ENCODE data around the gene ALX3. TPM values are rescaled to one million over a fixed set of nuclear protein-coding genes. Genes with fewer than 3 reads are reported as not detected.

The ALX3 gene
- polyA plus RNA-seq, 3 donors, result not detected

DNA sequence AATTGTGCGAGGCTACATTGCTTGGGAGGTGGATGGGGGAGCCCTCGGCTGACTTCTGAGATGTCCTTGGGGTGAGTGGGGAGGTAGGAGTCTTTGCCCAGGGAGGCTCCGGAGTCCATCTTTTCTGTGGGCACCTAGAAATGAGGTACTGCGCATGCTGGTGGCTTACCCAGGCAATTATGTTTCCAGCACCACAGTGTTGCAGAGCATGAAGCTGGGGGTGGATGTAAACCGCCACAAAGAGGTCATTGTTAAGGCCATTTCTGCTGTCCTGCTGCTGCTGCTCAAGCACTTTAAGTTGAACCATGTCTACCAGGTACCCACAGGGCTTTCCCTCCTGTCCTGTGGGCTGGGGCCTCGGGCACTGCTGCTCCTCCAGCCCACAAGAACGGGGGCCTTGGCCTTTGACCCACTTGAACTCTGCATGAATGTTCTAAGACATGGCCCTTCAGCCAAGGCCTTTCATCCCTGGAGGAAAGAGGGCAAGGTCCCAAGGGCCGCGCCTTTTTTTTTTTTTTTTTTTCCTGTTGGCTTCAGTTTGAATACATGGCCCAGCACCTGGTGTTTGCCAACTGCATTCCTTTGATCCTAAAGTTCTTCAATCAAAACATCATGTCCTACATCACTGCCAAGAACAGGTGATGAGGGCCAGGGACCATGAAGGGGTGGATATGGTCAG lies 21.4 kb downstream of the ALX3 start:
- Mint-ChIP-seq H3K4me3 (no peak overlapping the region), H3K27ac (no peak overlapping the region), H3K4me1 (no peaks in the 10 kb centered on the region), H3K9me3 (no peaks in the 10 kb centered on the region), H3K27me3 (ENCODE audit: low read depth in 3 of 3) (no peaks in the 10 kb centered on the region), H3K36me3 (peaks cover 94 to 98% of the 10 kb centered on the region in 2 donors)
- Histone ChIP-seq H3K9ac (ENCODE audit: insufficient read depth, low read length, poor library complexity, severe bottlenecking) (no peak overlapping the region), H3K4me3 (replicated peaks in 1 of 3; ENCODE audit: low read depth in 2 of 3, low read length in 3 of 3) (no peak overlapping the region), H3K9me3 (replicated peaks in 1 of 2; ENCODE audit: control insufficient read depth in 1 of 2, insufficient read depth in 1 of 2, low read length in 2 of 2) (no peaks in the 10 kb centered on the region), H2AFZ (ENCODE audit: insufficient read depth, low read depth, low read length, poor library complexity, severe bottlenecking) (no peak overlapping the region), H3K4me2 (replicated peaks; ENCODE audit: extremely low read depth, low read length, poor library complexity, severe bottlenecking) (no peak overlapping the region), H3K36me3 (replicated peaks in 1 of 2; ENCODE audit: control insufficient read depth in 1 of 2, insufficient read depth in 2 of 2, low read length in 2 of 2) (peaks cover 99 to 100% of the 10 kb centered on the region in 2 donors), H3K27ac (ENCODE audit: low read depth in 1 of 2, low read length in 2 of 2) (no peak overlapping the region), H3K27me3 (ENCODE audit: control insufficient read depth in 2 of 2, insufficient read depth in 2 of 2, low read length in 2 of 2) (no peaks in the 10 kb centered on the region), H3K4me1 (ENCODE audit: control insufficient read depth in 1 of 2, insufficient read depth in 2 of 2, low read length in 2 of 2) (no peaks in the 10 kb centered on the region), H3K79me2 (ENCODE audit: insufficient read depth, low read length) (no peaks in the 10 kb centered on the region), H4K20me1 (ENCODE audit: insufficient read depth, low read length) (peaks cover 7% of the 10 kb centered on the region)
- WGBS (ENCODE audit: insufficient coverage), result 98% methylated on average over 5 of the region's 9 CpGs
- TF ChIP-seq, protein P1, sequence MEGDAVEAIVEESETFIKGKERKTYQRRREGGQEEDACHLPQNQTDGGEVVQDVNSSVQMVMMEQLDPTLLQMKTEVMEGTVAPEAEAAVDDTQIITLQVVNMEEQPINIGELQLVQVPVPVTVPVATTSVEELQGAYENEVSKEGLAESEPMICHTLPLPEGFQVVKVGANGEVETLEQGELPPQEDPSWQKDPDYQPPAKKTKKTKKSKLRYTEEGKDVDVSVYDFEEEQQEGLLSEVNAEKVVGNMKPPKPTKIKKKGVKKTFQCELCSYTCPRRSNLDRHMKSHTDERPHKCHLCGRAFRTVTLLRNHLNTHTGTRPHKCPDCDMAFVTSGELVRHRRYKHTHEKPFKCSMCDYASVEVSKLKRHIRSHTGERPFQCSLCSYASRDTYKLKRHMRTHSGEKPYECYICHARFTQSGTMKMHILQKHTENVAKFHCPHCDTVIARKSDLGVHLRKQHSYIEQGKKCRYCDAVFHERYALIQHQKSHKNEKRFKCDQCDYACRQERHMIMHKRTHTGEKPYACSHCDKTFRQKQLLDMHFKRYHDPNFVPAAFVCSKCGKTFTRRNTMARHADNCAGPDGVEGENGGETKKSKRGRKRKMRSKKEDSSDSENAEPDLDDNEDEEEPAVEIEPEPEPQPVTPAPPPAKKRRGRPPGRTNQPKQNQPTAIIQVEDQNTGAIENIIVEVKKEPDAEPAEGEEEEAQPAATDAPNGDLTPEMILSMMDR (IDR thresholded peaks at IDR 0.05), result no peak
- intact Hi-C loops (cut with micrococcal nuclease), result no loop called here
- DNase-seq, result no peak

DNA sequence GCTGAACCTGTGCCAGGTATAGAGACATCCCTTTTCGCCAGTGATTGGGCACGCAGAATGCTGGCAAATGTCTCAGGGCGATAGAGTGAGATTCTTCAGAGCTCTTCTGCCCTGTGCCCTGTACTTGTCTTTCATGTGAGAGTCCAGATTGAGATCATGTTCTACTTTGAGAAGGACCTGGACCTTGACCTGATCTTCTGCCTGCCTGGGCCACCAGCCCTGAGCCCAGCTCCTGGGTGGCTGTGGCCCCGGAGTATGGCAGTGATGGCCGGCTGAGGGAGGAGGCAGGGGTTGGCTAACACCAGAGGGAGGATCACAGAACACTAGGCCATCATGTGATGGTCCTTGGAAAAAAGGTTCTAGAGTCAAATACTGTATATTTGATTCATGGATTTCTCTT lies 22.2 kb downstream of the ALX3 start:
- Histone ChIP-seq H2AFZ (ENCODE audit: insufficient read depth, low read depth, low read length, poor library complexity, severe bottlenecking) (no peak overlapping the region), H3K36me3 (replicated peaks in 1 of 2; ENCODE audit: control insufficient read depth in 1 of 2, insufficient read depth in 2 of 2, low read length in 2 of 2) (peaks cover 99 to 100% of the 10 kb centered on the region in 2 donors), H3K27ac (ENCODE audit: low read depth in 1 of 2, low read length in 2 of 2) (no peak overlapping the region), H3K79me2 (ENCODE audit: insufficient read depth, low read length) (no peaks in the 10 kb centered on the region), H3K9me3 (replicated peaks in 1 of 2; ENCODE audit: control insufficient read depth in 1 of 2, insufficient read depth in 1 of 2, low read length in 2 of 2) (no peaks in the 10 kb centered on the region), H3K27me3 (ENCODE audit: control insufficient read depth in 2 of 2, insufficient read depth in 2 of 2, low read length in 2 of 2) (no peaks in the 10 kb centered on the region), H3K4me1 (ENCODE audit: control insufficient read depth in 1 of 2, insufficient read depth in 2 of 2, low read length in 2 of 2) (no peaks in the 10 kb centered on the region), H4K20me1 (ENCODE audit: insufficient read depth, low read length) (no peaks in the 10 kb centered on the region), H3K4me3 (replicated peaks in 1 of 3; ENCODE audit: low read depth in 2 of 3, low read length in 3 of 3) (no peak overlapping the region), H3K4me2 (replicated peaks; ENCODE audit: extremely low read depth, low read length, poor library complexity, severe bottlenecking) (no peak overlapping the region), H3K9ac (ENCODE audit: insufficient read depth, low read length, poor library complexity, severe bottlenecking) (no peak overlapping the region)
- H3K27ac Mint-ChIP-seq, result peak overlapping the region in 1 of 7 donors; percentile 72
- 98% methylated on average over 5 of the region's 5 CpGs for WGBS (ENCODE audit: insufficient coverage)
- no peak overlapping the region for H3K4me3 Mint-ChIP-seq
- no peak for DNase-seq
- no peaks in the 10 kb centered on the region for H3K4me1 Mint-ChIP-seq
- H3K9me3 Mint-ChIP-seq, result no peaks in the 10 kb centered on the region
- intact Hi-C loops (cut with micrococcal nuclease), result no loop called here
- H3K27me3 Mint-ChIP-seq (ENCODE audit: low read depth in 3 of 3), result no peaks in the 10 kb centered on the region
- TF ChIP-seq, protein P1 (IDR thresholded peaks at IDR 0.05), result no peak
- peaks cover 94 to 98% of the 10 kb centered on the region in 2 donors for H3K36me3 Mint-ChIP-seq
